ENCODE results near the gene PYROXD2. TPM values are rescaled to one million over a fixed set of nuclear protein-coding genes. Genes with fewer than 3 reads are reported as not detected.

Gene PYROXD2
- total RNA-seq, 2 donors from 2014 or later: 5.9 to 9.4 TPM

DNA sequence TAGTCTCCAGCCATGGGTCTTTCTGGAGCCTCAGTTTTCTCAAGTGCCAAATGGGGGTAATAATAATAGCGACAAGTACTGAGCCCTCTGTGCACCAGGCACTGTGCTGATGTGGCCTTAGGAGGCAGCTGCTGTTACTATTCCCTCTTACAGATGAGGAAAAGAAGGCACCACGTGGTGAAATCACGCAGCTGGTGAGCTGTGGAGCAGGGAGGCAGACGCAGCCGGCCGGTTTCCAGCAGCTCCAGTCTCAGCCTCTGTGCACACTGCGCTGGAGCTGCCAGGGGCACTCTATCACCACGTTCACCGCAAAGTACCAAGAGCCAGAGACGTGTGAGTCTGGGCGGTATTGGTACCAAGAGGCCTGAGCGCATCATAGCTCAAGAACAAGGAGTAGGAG is 9.6 kb downstream of the PYROXD2 start:
- H3K27ac ChIP-seq: no peak overlapping the region
- no peak for DNase-seq
- no peak overlapping the region for H3K9ac ChIP-seq (ENCODE audit: low read depth in 2 of 2, low read length in 2 of 2)
- no peaks in the 10 kb centered on the region for H3K27me3 ChIP-seq
- H3K4me3 ChIP-seq: no peak overlapping the region
- peaks cover 8% of the 10 kb centered on the region for H3K4me1 ChIP-seq
- intact Hi-C loops (cut with DNase I): no loop called here
- H3K9me3 ChIP-seq: no peaks in the 10 kb centered on the region
- no peaks in the 10 kb centered on the region for H3K36me3 ChIP-seq
- TF ChIP-seq, protein P1, sequence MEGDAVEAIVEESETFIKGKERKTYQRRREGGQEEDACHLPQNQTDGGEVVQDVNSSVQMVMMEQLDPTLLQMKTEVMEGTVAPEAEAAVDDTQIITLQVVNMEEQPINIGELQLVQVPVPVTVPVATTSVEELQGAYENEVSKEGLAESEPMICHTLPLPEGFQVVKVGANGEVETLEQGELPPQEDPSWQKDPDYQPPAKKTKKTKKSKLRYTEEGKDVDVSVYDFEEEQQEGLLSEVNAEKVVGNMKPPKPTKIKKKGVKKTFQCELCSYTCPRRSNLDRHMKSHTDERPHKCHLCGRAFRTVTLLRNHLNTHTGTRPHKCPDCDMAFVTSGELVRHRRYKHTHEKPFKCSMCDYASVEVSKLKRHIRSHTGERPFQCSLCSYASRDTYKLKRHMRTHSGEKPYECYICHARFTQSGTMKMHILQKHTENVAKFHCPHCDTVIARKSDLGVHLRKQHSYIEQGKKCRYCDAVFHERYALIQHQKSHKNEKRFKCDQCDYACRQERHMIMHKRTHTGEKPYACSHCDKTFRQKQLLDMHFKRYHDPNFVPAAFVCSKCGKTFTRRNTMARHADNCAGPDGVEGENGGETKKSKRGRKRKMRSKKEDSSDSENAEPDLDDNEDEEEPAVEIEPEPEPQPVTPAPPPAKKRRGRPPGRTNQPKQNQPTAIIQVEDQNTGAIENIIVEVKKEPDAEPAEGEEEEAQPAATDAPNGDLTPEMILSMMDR (IDR thresholded peaks at IDR 0.05): no peak

DNA sequence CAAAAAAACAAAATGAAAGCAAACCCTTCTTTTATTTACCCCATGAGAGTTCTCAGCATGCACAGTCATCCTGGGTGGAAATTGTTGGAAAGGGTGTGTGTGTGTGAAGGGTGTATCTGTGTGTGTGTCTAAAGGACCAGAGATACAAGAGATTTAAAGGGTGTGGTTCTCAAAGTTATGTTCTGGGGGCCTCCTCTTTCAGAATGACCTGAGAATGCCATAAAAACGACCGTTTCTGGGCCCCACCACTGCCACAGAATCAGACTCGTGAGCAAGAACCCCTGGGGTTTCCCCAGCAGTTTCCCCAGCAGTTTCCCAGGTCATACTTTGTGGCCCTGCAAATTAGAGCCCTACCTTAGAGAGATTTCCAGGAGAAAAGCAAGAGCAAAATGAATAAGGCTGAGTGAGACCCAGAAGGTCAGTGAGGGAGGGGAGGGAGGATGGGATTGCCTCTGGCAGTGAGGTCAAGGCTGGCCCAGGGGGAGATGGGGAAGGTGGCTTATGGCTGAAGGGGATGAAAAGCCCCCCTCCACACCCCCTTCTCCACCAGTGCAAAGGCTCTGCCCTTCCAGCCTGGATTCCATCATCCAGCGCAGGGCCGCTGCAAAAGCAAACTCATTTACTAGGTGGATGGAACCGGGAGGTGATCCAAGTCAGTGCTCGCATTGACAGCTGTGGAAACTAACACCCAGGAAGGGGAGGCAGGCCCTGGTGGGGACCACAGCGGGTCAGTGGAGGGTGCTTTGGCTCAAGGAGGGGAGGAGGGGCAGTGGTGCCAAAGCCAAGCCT is 10.2 kb downstream of the PYROXD2 start:
- TF ChIP-seq, protein P1 (IDR thresholded peaks at IDR 0.05): no peak
- Histone ChIP-seq H3K9ac (ENCODE audit: low read depth in 2 of 2, low read length in 2 of 2) (no peak overlapping the region), H3K4me3 (no peak overlapping the region), H3K27ac (peak overlapping the region; percentile 11), H3K27me3 (no peaks in the 10 kb centered on the region), H3K36me3 (no peaks in the 10 kb centered on the region), H3K9me3 (no peaks in the 10 kb centered on the region), H3K4me1 (peaks cover 8% of the 10 kb centered on the region)
- no peak for DNase-seq
- intact Hi-C loops (cut with DNase I): no loop called here

DNA sequence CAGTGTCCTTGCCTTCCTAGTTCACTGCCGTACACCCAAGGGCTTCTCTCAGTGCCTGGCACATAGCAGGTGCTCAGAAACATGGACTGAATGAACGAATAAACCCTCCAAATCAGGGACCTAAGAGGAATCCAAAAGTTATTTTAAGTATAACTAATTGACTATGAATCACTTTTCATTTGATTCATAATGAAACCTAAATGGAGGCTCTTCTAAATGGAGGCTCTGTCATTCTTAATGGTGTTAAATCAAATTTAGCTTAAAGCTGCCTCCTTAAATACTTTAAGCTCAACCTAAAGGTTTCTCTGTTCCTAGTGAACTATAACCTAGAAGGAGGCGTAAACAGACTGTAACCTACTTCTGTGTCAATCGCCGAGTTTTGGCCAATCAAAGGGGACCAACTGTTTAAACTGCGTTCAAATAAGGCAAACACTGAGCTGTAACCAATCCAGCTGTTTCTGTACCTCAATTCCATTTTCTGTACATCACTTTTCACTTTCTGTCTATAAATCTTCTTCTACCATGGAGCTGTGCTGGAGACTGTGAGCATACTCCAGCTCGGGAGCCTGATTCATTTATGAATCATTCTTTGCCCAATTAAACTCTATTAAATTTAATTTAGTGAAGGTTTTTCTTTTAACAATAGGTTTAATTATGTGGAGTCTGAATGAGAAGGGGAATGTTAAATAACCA is 11.0 kb downstream of the PYROXD2 start:
- Histone ChIP-seq H3K9me3 (no peaks in the 10 kb centered on the region), H3K9ac (ENCODE audit: low read depth in 2 of 2, low read length in 2 of 2) (no peak overlapping the region), H3K4me1 (peaks cover 8% of the 10 kb centered on the region), H3K4me3 (no peak overlapping the region), H3K27me3 (no peaks in the 10 kb centered on the region), H3K27ac (peak overlapping the region; percentile 11), H3K36me3 (no peaks in the 10 kb centered on the region)
- TF ChIP-seq, protein P1 (IDR thresholded peaks at IDR 0.05): no peak
- intact Hi-C loops (cut with DNase I): no loop called here
- DNase-seq: no peak

DNA sequence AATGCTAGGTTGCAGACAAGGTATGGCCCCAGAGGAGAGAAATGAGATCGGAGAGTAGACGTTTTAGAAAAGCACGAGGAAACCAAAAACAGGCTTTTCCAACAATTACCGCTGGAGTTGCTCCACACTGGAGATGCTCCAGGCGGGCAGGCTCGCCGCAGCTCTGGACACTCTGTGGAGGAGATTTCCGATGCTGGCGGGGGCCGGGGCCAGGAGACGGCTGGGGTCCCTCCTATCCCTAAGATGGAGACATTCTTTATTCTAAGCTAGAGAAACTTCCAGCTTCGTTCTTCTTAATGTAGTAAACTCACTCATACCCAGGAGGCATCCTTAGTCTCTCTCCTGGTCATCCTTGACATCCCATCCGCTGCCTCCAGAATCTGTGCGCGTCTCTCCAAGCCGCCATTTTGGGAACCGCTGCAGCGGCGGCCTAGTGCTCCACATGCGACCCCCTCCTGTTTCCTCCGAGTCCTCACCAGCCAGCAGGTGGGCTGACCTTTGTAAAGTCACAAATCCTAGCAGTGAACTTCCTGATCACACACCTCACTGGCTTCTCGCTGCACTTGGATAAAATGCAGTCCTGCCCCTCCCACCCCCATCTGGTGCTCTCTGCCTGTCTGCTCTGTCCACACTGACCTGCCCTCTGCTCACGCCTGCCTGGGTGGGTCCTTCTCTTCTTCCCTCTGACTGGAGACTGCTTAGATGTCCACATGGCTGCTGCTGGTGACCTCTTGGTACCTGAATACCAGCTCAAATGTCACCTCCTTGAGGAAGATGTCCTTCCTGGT is 11.9 kb downstream of the PYROXD2 start:
- TF ChIP-seq, protein P1 (IDR thresholded peaks at IDR 0.05): no peak
- H3K4me1 ChIP-seq: peaks cover 8% of the 10 kb centered on the region
- H3K9ac ChIP-seq (ENCODE audit: low read depth in 2 of 2, low read length in 2 of 2): no peak overlapping the region
- H3K27ac ChIP-seq: no peak overlapping the region
- intact Hi-C loops (cut with DNase I): no loop called here
- no peaks in the 10 kb centered on the region for H3K36me3 ChIP-seq
- H3K4me3 ChIP-seq: no peak overlapping the region
- H3K27me3 ChIP-seq: no peaks in the 10 kb centered on the region
- no peak for DNase-seq
- no peaks in the 10 kb centered on the region for H3K9me3 ChIP-seq

DNA sequence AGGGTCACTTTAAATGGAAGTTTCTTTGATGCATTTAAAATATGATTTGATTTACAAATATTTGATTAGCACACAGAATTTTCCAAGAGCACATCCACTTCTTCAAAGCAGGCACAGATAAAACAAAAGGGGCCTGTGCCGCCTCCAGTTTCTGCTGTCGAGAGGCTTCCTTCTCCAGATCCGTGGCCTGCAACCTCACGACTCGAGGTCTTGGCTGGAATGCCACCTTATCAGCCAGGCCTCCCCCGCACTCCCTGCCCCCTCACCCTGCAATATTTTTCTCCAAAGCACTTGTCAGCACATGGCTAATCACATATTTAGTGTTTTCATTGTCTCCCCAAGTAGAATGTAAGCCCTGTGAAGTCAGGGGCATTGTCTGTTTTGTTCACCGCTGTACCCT is 12.5 kb downstream of the PYROXD2 start:
- peaks cover 8% of the 10 kb centered on the region for H3K4me1 ChIP-seq
- no peaks in the 10 kb centered on the region for H3K36me3 ChIP-seq
- no peak overlapping the region for H3K4me3 ChIP-seq
- H3K27ac ChIP-seq: no peak overlapping the region
- TF ChIP-seq, protein P1 (IDR thresholded peaks at IDR 0.05): no peak
- intact Hi-C loops (cut with DNase I): no loop called here
- H3K9me3 ChIP-seq: no peaks in the 10 kb centered on the region
- H3K9ac ChIP-seq (ENCODE audit: low read depth in 2 of 2, low read length in 2 of 2): no peak overlapping the region
- no peaks in the 10 kb centered on the region for H3K27me3 ChIP-seq
- DNase-seq: no peak

All from colonic mucosa (tissue), 4 donors.